SW 1271 (cell line): Measurements from ENCODE around the gene FAM163B.

Experiments
- DNase-seq, 2 experiments: peaks; one replicate each; lab custom pipeline; 2025; lab: John Stamatoyannopoulos, UW

The FAM163B gene

DNA sequence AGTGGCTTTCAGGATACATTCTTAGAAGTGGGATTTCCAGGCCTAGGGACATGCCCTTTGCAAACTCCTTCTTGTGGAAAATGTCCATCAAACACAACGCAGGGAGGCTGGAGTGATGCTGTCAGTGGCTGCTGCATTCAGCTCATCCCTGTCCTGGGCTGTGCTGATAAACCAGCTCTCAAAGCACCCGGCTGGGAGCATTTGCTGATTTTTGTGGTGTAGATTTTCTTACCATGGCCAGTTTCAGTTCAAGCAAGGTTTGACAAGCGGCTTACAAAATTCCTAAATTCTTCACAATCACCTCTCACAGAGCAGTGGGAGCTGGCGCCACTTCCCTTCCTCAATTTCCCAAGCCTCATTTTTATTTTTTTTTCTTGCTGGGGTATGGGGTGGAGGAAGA lies 28.2 kb downstream of the FAM163B start:
- DNase-seq, result no peak

DNA sequence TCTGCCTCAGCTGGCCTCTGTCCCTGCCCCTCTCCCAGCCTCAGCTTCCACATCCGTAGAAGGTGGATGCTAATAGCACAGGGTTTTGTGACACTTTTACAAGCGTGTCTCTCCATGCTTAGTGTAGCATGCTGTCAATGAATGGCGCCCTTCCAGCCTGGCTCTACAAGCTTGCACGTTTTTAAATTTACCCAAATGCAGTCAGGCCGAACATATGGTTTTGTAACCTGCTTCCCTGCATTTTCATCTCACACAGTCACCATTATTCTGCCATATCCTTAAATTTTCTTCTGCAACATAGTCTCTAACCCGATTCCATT lies 28.8 kb downstream of the FAM163B start:
- DNase-seq, result no peak

DNA sequence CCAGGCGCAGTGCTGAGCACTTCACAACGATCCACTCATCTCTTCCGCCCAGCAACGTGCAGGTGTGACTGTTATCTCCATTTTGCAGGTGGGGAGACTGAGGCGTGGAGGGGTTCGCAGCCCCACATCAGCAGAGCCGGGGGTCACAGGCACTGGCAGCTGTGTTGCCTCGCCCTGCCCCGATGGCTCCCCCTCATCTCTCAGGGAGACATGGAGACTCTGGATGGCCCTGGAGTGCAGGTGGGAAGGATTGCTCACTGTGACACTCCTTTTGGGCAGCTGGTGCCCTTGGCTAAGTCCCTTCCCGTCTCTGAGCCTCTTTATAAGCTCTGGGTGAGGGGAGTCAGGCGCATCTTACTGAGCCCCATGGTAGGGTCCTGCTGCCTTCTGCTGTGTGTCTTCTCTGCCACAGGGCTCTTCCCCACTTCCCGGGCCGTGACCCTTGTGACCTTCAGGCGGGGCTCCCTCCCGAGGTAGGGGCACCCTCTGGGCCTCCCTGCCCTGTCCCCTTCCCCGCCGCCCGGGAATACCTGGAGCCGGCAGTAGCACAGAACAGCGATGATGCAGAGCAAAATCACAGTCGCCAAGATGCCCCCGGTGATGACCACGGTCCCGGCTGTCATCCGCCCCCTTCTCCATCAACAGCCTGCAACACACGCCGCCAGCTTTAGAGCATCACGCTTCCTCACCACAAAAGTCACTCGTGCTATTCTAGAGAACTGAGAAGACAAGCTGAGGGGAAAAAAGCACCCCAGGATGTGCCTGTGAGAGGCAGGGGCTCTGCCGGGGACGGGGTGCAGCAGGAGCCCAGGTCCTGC lies 29.4 kb downstream of the FAM163B start:
- no peak for DNase-seq

DNA sequence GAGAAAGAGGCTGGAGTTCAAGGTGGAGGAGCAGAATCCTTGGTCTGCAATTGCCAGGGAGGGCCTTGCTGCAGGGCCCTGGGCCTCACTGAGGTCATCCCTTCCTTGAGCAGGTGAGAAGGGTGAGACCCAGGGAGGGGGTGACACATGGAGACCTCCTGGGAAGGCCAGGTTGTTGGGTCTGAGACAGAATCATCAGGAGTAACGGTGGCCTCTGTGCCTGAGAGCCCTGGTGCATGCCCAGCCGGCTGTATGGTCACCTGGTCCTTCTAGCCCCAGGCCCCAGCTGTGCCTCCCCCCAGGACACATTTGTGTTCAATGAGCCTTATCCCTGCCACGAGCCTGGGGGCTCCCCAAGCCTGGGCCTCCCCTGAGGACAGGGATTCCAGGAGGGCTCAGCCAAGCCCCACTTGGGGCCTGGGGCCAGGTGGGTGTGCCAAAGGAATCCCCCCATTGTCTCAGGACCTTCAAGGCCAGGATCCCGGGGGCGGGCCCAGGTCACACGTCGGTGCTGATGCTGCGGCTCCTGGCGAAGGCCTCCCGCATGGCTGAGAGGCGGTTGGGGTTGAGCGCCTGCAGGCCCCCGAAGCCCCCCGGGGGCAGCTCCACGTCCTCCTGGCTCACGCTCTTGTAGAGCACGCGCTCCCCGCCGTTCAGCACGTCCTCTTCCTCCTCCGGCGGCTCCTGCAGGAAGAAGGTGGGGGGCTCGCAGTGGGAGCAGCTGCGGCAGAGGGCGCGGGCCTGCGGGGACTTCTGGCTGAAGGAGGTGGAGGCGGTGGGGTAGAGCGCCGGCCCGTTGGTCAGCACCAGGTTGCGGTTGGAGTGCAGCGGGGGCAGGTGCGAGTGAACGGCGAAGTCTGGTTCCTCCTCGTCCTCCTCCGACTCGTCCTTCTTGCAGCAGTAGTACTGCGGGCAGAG lies 30.4 kb downstream of the FAM163B start:
- no peak for DNase-seq

DNA sequence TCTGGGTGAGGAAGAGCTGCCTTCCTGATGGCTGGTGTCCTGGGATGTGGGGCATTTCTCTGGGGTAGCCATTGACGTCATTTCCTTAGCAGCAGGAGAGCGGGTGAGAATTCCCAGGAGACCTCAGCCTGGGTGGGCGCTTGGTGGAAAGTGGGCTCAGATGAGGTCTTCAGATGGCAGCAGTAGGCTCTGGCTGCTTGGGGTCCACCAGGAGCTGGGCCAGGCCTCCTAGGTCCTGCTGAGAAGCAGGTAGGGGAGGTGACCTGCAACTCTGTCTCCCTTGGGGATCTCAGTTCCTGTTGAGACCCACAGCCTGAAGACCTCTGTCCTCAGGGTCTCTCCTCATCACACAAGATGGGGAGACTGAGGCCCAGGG lies 31.5 kb downstream of the FAM163B start:
- no peak for DNase-seq

DNA sequence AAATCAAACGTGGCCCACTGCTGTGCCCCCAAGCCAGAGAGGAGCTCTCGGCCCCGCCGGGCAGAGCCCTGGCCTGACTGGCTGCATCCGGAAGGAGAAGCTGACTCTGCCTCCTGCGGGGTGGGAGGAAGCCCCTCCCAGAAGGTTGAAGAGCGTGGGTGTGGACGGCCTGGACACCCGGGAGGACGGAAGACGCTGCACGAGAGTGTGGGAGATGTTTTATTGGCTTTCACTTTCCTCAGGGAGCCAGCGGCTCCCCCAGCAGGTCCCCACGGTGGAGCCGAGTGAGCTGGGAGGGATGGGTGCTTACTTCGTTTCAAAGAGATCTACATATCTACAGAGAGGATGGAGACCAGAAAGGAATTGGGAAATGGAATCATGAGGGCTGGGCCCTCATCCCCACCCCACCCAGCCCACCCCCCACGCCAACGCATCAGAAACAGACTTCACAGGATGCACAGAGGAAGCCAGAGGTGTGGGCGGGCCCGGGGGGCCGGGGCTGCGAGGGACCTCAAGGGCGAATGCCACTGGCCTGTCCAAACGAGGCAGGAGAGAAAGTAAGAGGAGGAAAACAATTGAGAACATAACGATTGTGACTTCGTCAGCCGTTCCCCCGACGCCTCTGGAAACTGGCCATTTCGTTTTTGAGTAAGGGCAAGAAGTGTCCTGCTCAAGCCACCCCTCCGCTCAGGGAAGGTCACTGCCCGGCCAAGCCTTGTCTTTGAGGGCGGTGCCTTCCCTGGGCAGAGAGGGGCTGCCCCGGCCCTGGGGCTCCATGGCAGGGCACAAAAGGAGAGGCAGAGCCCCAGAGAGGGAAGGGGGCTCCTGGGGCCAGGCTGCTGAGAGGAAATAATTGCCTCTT lies 32.1 kb downstream of the FAM163B start:
- DNase-seq, result no peak

DNA sequence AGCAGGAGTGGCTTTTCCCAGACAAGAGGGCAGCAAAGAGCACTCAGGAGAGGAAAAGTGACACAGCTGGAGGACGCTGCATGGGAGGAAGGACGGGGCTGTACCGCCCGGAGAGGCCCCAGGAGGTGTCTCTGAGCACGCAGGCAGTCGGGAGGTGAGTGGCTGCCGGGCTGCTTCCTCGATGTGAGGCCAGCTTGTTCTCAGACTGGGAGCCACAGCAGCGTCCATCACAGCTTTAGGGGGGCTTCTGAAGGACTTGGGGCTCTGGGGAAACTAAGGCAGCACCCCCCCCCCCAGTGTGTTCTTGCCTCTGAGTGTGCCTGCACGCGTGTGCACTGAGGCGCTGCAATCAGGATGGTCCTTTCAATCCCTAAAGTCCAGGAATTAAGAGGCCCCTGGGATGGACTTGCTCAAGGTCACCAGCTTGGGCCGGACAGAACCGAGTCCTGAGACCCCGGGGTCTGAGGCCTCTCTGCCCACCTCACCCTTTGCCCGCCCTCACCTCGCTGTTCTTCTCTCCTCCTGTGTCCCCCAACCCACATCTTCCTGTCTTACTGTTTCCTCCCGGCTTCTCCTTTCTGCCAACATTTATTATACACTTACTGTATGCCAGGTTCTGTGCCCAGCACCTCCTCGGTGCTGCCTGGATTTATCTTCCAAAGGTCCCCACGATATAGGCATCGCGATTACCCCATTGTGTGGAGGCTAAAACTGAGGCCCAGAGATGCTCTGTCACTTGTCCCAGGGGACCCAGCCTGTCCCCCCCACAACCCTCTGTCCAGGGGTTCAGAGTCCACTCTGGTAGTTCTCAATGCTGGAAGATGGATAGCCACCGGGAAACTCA lies 32.9 kb downstream of the FAM163B start:
- no peak for DNase-seq

DNA sequence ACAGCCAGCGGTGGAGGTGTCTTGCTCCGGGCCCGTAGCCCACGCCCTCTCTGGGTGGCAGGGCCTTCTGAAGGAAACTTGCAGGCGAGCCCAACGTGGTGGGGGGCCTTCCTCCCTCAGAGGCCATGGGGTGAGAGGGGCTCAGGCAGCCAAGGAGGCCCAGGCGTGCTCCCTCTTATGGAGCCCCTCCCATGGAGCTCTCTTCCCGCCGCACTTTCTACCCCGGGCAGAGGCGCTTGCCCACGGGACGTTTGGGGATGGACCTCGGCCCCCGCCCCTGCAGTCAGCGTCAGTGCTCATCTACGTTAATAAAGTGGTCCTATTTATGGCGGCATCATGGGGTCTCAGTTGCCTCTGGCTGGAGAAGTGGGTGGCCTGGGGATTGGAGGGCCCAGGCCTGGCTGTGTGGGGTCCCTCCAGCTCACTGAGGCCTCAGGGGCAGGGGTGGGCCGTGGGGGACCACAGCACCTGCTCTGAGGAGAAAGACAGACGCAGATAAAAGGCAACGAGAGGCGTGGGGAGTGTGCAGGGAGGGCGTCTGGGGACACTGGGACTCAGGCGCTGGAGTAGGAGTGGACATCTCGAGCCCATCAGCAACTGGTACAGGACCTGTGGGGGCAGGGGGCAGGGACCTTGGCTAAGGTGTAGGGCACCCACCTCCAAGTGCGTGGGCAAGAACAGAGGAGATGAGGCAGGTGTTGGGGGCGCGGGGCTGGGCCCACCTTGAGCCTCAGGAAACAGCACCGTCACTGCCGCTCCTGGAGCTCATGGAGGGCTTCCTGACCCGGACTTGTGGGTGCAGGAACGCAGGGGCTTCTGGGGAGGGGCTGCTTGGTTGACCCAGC lies 33.8 kb downstream of the FAM163B start:
- no peak for DNase-seq

DNA sequence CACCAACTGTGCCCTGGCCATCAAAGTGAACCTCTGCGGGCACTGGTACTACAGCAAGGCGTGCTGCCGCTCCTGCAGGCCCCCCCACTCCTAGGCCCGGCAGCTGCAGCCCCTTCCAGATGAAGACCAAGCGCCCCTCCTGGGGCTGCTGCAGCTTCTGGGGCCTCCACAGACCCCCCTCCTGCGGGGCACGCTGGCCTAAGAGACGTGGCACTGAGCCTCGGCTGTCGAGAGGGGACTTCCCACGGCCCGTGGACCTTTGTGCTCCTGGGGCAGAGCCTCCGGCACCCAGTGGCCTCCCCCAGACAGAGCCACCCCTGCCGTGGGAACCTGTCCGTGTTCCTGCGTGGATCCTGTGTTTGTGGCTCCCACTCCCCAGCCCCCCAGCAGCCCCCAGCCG lies 34.4 kb downstream of the FAM163B start:
- no peak for DNase-seq

DNA sequence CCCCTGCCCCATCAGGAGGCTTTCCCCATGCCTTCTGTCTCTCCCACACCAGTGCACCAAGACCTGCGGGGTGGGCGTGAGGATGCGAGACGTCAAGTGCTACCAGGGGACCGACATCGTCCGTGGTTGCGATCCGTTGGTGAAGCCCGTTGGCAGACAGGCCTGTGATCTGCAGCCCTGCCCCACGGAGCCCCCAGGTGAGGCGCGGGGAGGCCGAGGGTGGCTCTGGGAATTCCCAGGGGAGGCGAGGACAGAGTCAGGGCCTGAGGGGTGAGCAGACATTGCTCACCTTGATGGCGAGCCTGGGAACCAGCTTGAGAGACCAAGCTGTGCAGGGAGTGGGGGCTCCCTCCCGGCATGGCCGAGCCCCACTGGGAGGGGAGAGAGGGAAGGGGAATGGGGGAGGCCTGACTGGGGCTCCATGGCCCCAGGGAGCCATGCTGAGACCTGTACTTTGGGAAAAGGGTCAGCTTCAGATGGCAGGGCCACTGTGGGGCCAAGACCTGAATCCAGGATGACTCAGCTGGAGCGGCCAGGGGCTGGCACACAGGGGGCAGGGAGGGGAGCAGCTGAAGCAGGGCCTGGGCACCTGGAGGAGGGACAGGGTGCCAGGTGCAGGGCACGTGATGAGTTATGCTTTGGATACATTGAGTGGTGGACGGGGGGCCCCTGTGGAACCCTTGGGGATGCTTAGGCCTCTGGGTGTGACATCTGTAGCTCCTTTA lies 35.2 kb downstream of the FAM163B start:
- no peak for DNase-seq

DNA sequence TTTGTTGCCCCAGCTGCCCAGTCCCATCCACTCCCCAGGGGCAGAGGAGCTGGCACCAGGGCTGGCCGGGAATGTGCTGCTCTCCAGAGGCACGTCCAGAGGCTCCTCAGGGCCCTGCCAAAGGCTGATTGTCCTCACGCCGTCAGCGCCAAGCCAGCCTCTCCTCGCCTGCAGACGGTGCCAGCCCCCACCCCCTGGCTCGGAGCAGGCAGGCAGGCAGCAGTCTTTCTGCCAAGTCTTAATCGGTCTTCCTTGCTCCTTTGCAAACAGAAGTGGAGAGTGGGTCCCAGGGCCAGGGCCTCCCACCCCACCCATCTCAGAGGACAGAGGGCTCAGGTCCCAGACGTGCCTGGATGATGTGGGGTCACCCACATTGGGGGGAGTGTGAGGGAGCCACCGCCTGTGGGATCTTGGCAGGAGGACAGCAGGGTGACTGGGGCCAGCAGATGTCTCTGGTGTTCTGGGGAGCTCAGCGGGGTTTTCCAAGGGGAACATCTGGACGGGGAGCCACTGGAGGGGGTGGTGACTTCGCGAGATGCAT lies 36.3 kb downstream of the FAM163B start:
- DNase-seq, result no peak

DNA sequence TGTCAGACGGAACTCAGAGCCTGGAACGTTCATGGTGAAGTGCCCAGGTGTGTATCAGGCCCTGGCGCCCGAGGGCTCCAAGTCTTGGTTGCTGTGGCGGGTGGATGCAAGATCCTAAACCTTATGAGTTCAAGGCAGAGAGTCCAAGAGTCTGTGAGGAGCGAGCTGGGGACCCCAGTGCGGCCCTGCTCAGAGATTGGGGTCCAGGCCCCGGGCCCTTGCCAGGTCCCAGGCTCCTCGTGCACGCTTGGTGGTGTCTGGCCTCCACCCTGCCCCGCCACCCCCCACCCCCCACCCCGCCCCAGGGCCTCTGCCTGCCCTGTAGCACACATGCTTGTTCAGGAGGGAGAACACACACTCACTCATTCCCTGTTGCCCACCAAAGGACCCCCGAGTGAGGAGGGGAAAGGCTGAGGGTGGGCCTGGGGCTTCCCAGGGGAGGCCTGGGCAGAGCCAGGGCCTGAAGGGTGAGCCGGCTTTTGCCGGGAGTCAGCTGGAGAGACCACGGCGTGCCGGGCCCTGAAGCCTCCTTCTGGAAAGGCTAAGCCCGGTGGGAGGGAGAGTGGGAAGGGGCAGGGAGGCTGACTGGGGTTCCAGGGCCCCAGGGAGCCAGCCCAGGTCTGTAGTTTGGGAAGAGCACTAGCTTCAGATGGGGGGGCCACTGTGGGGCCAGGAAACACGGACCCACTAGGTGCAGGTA lies 37.1 kb downstream of the FAM163B start:
- DNase-seq, result no peak

DNA sequence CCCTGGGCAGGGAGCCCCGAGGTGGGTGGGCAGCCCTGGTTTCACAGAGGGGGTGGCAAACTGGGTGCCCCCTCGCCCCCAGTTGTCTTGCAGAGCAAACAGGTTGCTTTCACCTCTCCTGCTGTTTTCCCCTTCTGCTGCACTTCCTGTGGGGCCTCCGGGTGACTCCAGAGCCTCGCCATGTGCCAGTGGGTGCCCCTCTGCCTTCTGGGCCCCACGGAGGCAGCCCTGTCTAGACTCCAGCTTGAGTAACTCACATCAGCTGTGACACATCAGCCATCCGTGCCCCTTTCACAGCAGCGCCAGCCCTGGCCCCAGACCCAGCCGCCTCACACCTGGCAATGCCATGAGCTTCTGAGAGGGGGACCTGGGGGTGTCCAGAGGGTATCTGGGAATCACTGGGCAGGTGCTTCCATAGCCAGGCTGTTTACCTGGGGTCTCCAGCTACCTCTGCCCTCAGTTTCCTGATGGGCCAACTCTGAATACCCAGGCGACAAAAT lies 37.7 kb downstream of the FAM163B start:
- no peak for DNase-seq

DNA sequence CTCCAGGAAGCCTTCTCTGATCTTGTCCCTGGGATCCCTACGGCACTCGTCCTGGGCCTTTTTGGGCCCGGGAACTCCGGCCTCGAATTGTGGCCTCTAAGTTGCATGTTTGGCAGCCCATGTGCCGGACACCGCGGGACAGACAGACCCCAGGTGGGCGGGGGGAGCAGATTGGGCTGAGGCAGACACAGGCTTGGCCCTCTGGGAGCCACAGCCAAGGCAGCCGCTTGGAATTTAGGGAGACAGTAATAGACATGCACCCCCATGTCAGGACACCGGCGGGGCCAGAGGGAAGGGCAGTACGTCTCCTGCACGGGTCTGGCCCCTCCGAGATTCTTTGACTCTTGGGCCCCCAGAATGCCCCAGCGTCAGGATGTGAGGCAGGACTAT lies 38.5 kb downstream of the FAM163B start:
- DNase-seq, result no peak

DNA sequence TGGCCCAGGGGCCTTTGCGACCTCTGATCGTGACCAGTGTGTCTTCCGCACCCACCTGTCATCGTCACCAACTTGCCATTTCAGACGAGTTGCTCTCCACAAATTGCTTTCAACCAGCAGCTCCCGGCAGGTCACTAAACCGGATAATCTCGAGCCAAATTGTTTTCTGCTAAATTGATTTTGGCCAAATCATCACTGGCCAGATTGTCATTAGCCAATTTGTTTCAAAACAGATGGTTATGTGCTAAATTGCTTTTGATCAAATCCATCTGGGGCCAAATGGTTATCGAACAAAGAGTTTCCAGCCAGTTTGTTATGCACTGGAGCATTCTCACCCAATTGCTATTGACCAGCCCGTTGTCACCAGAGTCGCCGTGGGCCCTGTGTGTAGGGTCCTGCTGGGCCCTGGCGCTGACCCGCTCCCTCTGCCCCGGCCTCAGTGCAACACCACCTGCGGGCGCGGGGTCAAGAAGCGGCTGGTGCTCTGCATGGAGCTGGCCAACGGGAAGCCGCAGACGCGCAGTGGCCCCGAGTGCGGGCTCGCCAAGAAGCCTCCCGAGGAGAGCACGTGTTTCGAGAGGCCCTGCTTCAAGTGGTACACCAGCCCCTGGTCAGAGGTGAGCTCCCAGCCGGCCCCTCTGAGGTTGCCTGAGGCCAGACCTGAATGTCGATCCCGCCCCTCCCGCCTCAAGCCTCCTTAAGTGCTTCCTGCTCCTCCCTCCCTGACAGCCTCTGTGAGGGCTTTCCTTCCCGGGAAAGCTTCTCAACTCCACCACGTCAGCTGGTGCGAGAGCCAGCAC lies 39.1 kb downstream of the FAM163B start:
- no peak for DNase-seq

DNA sequence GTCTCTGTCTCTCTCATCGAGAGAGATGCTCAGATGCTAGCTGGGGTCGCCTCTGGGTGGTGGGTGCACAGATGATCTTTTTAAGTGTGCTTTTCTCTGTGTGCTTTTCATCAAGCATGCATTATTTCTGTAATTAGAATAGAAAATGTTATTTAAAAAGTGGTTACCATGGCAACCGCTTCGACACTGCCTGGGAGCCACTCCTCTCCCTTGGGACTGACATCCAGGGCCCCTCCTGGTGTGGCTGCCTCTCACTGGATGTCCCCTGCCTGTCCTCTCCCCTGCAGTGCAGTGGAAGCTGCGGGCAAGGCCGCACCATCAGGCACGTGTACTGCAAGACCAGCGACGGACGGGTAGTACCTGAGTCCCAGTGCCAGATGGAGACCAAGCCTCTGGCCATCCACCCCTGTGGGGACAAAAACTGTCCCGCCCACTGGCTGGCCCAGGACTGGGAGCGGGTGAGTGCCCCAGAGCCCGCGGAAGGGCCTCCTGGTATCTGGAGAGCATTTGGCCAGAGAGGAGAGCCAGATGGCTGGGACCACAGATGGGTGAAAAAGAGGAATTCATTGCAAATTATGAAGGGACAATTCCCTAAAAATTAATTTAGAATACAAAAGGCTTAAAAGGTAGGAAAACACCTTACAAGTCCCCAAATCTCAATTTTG lies 39.9 kb downstream of the FAM163B start:
- no peak for DNase-seq

DNA sequence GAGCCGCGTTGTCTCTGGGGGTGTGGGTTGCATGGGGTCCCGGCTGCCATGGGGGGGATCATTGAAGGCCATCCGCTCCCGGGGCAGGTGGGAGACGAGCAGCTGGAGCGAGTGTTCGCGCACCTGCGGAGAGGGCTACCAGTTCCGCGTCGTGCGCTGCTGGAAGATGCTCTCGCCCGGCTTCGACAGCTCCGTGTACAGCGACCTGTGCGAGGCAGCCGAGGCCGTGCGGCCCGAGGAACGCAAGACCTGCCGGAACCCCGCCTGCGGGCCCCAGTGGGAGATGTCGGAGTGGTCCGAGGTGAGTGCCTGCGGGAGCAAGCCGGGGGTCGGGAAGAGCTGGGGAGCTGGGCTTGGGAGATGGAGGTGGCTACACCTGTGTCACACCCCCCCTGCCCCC lies 41.0 kb downstream of the FAM163B start:
- DNase-seq, result no peak
